GM18520 (cell line): Measurements from ENCODE around the gene MSH4.
"Not testable (repeated sequence)": the region's sequence is repeated elsewhere in the genome, so short reads cannot be mapped to it uniquely, and the experiment has no call there.

Source experiments
- ATAC-seq: cut with Tn5 transposase; IDR thresholded peaks from one replicate; pipeline ENCODE4 v1.9.1; 2021; ENCODE audit not compliant: unreplicated experiment

MSH4 gene

GRCh38 chr1:75796376-75797272, at the start of gene MSH4:
MSH4 (plus strand) TSS chr1:75796882; CDS start chr1:75796986, 104 bp downstream.
- no peak for ATAC-seq

GRCh38 chr1:75757210-75757609, 39.5 kb upstream of the MSH4 start:
- ATAC-seq: not testable (repeated sequence)

- ATAC-seq: not testable (repeated sequence)
Observed at GRCh38 chr1:75758543-75758942, 38.1 kb upstream of the MSH4 start.

- no peak for ATAC-seq
Observed at GRCh38 chr1:75764057-75764655, 32.5 kb upstream of the MSH4 start.

DNA sequence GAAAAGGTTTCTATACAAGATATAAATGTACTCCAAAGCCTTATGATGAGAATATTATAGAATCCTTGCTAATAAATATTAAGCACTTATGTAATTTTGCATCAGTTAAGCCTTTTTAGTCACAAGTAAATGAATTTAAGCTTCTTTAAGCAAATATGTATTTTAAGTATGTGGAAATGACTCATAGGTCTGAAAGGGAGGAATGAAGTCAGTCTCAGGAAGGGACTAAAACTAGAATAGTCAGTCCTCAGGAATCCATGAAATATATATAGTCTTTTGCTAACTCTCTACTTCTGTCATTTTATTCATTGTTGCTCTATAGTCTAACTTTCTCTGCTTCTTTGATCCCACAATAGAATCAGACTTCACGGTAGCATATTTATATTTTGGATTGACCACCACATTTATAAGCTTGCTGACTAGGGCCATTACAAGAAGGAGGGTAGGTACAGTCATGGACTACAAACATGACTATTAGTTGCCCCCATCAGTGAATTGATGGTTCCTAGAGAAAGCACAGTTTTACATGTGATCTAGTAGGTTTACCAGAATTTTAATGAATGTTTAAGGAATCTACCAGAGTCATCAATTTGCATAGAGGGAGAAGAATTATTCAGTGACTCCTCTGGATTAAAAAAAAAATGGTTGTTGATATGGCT, 30.9 kb upstream of the MSH4 start:
- no peak for ATAC-seq

- no peak for ATAC-seq
Observed at GRCh38 chr1:75768016-75768415, 28.7 kb upstream of the MSH4 start.

DNA sequence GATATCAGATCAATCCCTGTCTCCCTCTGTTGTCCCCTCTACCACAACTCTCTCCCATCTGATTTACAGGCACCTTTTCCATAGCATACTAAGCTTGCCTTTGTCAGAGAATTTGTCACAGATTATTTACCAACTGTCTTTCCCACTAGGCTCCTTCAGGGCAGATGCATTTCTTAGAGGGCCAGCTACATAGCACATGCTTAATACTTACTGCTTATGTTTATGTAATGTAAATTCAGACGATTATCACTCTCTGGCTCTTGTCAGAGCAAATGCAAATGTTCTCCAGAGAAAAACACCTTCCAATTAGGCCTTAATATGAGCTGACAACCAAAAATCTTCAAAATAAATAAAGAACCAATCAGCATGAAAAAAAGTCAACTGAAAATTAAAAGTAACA, 25.9 kb upstream of the MSH4 start:
- no peak for ATAC-seq

DNA sequence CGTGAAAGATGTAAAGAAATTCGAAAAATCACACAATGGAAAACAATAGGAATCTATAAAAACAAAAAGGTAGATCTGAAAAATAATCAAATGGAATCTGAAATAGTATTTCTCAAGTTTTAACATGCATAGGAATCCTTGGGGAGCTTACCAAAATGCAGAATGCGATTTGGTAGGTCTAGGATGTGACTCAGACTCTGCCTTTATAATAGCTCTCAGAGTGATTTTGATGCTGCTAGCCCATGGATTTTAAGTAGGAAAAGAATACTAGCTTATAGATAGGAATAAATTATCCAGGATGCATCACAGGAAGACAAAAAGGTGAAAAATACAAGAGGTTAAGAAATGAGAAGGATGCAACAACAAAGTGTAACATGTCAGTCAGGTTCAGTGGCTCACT, 24.7 kb upstream of the MSH4 start:
- ATAC-seq: no peak

DNA sequence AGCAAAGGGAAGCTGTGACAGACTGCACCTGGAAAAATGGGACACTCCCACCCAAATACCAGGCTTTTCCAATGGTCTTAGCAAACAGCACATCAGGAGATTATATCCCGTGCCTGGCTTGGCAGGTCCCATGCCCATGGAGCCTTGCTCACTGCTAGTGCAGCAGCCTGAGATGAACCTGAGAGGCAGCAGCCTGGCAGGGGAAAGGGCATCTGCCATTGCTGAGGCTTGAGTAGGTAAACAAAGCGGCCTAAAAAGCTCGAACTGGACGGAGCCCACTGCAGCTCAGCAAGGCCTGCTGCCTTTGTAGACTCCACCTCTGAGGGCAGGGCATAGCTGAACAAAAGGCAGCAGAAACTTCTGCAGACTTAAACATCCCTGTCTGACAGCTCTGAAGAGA, 18.9 kb upstream of the MSH4 start:
- ATAC-seq: not testable (repeated sequence)

GRCh38 chr1:75778694-75779093, 18.0 kb upstream of the MSH4 start:
- ATAC-seq: not testable (repeated sequence)

DNA sequence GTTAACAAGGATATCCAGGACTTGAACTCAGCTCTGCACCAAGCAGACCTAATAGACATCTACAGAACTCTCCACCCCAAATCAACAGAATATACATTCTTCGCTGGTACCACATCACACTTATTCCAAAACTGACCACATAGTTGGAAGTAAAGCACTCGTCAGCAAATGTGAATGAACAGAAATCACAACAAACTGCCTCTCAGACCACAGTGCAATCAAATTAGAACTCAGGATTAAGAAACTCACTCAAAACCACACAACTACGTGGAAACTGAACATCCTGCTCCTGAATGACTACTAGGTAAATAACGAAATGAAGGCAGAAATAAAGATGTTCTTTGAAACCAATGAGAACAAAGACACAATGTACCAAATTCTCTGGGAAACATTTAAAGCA, 16.5 kb upstream of the MSH4 start:
- ATAC-seq: not testable (repeated sequence)

GRCh38 chr1:75783920-75784319, 12.8 kb upstream of the MSH4 start:
- ATAC-seq: not testable (repeated sequence)

- ATAC-seq: no peak
Observed at GRCh38 chr1:75785320-75785982, 11.2 kb upstream of the MSH4 start.

DNA sequence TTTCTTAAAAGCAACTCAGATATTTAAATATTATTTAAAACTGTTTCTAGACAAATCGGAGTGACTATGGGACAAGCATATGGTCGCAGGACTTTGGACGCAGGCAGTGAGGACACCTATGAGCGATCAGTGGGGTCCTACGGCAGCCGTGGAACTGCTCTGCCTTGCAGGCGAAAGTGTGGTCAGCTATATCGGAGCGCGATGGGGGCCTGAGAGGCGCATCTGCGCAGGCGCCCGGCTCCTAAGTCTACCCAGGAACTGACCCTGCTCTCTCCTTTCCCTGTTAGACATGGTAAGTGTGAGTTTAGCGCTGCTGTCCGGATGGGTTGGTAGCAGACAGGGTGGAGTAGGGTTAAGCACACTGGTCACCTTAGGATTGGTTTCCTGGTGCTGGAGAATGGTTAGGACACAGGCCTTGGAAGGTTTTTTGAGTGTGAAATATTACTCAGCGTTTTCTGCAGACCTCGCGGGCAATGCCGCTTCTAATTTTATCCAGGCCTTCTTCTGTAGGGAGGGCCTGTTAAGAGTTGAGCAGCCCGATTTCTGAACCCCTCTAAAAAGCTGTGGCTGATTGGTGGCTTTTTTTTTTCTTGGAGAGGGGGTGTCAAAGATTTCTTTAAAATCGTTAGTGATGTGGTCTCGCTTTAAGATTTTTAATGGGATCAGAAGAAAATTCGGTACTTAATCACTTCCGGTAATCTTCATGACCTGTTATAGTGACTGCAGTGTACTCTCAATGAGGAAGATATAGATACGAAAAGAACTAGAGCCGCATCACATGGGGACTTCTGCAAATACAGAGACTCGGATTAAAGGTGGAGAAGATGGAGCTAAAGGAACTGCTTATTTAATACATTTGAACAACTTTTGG, 10.5 kb upstream of the MSH4 start, which contains the start of gene RABGGTB:
Gene RABGGTB, plus strand, starts transcription at position 274 of the 871 bp plus-strand sequence. Its CDS starts 16 bp downstream, at position 290.
- ATAC-seq: peak; percentile 63

GRCh38 chr1:75786901-75787493, 9.7 kb upstream of the MSH4 start:
- no peak for ATAC-seq

- ATAC-seq: no peak
Observed at GRCh38 chr1:75787524-75787923, 9.2 kb upstream of the MSH4 start.

GRCh38 chr1:75789988-75790387, 6.7 kb upstream of the MSH4 start:
- ATAC-seq: no peak

DNA sequence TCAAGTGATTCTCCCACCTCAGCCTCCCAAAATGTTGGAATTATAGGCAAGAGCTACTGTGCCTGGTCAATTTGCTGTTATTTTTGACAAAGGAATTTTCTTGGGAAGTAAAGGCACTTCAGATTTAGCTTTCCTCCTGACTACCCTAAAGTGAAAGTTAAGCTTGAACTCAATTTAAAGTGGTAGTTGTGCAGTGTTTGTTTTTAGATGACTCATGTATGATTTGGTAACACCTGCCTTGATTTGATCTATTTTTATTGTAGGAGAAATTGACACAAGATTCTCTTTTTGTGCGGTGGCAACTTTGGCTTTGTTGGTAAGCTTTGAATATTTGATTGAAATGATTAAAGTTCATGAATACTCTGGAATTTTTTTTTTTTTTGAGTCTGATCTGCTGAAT, 5.7 kb upstream of the MSH4 start:
- no peak for ATAC-seq

- ATAC-seq: no peak
Observed at GRCh38 chr1:75792091-75792490, 4.6 kb upstream of the MSH4 start.

DNA sequence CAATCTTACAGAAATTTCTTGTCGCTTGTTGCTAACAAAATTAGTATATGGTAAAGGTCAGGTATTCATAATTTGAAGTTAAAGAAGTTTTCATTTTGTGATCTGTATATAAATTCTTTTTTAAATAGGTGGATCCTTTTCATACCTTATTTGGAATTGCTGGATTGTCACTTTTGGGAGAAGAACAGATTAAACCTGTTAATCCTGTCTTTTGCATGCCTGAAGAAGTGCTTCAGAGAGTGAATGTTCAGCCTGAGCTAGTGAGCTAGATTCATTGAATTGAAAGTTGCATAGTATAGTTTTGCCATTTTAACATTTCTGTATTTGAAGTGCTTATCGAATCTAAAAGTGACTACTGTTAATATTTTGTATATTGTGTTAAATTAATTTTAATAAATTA, 2.3 kb upstream of the MSH4 start:
- no peak for ATAC-seq
